GM19372 (cell line): Measurements from ENCODE around the gene LRMDA.

Experiments
- ATAC-seq: cut with Tn5 transposase; IDR thresholded peaks from one replicate; pipeline ENCODE4 v1.9.1; 2021; ENCODE audit warnings: mild to moderate bottlenecking, low read depth, moderate library complexity; ENCODE audit not compliant: unreplicated experiment

The LRMDA gene

DNA sequence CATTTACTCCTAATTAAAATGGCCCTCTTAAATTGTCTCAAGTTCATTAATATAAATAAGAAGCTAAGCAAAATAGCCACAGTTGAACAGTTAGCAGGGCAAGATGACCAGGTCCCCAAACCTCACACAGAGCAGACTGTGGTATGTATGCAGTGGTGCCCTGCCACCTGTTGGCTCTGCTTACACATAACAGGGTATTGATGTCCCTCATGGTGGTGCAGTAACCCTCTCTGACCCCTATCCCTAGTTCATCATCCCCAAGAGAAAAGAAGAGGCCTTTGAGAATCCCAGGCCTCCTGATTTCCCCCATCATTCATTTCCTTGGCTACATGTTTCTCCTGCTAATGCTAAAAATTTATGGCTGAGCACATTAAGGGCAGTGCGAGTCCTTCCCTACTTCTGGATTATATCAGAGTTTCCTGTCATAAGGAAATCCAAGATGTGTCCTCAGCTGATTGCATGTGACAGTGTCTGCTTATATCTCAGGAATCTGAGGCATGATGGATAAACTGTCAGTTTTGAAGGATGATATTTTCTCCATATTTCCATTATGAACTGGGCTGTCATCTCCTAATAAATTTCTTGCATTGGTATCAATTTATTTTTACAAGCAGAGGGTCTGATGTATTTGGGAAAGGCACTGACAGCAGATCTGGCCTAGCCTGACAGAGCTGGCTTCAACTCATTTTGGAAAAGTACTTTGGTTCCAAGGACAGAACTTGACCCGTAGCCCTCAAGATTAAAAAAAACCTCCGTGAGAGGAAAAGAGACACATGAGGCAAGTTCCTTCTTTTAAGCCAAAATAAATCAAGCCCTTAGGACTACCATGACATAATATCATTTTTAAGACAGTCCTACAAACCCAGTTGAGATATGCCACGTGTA is 880.6 kb downstream of the LRMDA start:
- ATAC-seq = no peak

DNA sequence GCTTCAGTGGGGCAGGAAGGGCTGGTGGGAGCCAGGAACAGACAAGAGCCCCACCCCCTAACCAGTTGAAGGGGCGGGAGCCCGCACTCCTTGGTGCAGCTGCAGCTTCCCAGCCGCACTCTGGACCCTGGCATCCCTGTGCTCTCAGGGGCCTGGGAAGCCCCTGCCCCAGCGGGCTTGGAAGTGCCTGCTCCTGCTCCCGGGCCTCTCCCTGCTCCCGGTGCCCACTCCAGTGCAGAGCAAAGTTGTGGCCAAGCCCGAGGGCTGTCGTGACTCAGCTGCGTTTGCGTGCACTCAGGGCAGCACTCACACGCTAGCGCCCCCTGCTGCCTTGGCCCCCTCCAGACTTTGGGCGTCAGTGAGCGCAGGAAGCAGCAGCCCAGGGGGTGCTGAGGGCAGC is 883.8 kb downstream of the LRMDA start:
- ATAC-seq = no peak

DNA sequence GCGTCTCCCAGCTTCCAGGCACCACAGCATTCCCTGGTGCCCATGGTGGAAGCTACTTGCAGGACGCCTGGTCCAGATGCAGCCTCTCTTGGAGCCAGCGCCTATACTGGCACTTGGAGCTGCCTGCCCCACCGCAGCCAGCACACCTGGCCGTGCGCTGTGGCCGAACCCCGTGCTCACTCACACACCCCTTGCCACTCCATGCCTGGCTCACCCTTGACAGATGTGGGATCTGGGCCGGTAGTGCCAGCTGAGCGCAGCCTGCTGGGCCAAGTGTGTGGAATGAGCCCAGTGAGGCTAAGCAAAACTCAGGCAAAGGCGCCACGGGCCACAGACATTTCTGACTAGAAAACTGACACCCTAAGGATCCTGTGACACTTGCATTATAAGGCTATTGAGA is 884.8 kb downstream of the LRMDA start:
- no peak for ATAC-seq

DNA sequence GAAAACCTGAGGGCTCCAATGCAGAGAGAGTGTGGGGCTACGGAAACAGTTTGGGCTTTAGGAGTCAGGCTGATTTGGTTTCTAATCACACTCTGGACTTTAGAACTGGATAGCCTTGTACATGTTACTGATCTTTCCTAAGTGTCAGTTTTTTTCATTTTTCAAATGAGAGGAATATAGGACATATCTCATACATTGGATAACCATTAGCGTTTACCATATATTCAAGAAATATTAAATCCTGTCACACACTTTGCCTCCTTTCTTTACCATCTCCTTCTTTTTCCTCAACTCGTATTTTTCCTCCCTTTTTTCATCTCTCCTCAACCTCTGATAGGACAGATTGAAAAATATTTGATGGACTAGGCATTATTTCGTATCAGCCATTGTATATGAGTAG is 885.7 kb downstream of the LRMDA start:
- ATAC-seq = no peak

DNA sequence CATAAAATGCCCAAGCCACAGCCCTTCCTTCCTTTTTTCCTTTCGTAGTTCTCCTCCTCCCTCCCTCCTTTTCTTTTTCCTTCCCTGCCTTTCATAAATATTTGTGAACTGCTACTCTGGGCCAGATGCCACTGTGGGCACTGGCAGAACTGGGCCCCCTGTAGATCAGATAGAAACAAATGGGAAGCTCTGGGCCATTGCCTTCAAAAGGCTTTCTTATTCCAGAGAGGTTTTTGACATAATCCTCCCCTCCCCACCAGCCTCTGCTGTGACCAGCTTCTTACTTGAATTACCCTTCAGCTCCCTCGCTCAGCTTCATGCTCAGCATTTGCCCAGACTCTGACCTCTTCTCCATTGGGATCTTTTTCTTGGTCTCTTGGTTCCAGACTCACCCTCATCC is 886.8 kb downstream of the LRMDA start:
- no peak for ATAC-seq

DNA sequence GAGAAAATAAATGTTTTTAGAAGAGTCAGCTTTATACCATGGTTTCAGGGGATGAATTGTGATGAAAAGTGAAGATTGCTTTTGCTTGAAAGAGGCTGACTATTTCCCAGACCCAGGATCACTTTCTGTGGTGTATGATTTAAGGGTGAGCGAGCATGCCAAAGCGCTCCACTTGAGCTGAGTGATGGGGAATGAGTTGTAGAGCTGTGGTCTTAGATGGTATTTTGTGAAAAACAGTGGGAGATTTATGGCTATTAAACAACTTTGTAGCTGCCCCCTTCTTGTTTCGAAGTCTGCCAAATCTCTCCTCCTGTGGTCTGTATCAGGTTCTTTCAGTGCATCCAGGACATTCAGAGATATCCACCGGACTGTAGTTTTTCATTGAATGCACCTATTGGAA is 888.2 kb downstream of the LRMDA start:
- ATAC-seq = no peak

DNA sequence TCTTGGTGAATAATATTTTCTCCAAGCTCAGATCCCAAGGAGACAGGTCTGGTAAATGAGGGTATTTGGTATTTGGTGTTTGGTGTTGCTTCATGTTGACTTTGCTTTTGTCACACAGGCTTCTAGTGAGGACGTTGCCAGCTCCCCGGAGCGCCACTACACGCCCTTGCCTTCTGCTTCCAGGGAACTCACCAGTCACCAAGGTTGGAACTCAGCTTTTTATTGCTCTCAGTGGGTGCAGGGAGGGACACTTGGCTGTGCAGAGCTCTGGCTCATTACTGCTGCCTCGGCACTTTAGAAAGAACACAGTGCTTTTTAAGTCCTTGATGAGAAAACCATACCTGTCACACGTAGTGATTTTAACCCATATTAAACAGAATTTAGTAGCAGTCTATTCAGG is 892.9 kb downstream of the LRMDA start:
- no peak for ATAC-seq

DNA sequence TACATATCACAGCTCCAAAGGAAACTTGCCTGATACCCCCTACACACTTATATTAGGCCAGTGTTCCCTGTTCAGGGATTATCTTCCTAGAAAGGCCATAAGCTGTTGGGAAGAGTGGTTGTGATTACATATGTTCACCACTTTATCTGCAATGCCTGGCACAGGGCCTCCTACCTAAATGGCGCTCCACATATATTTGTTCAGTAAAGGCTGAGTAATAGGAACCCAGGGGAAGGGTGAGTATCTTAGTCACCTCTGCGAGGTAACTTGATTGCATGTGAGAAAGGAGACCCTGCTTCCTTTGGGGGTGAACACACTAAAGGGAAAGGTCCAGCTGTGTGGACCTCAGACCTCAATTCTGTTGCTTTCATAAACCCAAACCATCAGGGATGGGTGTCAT is 896.0 kb downstream of the LRMDA start:
- no peak for ATAC-seq

DNA sequence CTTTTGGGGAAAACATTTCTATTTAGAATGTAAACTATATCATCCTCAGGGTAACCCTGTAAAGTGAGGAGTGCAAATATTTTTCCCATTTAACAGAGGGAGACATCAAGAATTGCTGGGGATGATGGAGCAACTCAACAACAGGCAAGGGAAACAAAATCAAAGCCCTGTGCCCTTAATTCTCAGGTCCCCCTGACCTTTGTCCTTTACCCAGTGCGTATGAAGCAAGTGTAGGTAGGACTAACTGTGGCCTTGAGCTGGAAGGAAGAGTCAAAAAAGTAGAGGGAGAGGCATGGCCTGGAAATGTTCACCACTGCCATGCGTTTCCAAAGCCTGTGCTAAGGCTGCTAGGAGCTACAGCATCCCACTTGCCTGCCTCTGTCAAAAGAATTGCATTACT is 896.9 kb downstream of the LRMDA start:
- no peak for ATAC-seq

DNA sequence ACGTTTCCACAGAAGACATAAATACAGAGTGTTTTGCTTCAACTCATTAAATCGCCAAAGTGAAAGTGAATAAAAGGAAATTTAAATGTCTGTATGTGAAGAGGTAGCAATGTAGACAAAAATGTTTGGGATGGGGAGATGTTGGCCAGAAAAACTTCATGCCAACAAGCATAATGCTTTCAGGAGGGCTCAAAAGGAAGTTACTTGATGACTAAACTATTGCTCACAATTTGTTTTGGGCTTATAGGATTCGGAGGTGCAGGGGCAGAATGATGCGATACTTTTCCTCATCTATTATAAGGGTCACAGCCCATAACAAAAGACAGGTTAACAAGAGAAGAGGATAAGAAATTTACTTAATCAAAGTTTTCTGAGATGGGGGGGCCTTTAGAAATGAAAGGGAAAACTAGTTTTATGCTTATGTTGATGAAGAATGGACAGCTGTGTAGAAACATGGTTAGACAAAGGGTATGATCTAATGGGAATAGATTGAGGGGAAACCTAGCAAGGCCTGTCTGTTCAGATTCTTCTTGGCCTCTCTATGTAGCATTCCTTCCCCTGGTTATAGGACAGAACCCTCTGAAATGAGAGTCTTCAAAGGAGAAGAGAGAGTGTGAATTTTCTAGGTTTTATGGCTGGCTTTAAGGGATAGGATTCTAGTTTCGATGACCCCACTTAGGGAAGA is 898.6 kb downstream of the LRMDA start:
- ATAC-seq = no peak

DNA sequence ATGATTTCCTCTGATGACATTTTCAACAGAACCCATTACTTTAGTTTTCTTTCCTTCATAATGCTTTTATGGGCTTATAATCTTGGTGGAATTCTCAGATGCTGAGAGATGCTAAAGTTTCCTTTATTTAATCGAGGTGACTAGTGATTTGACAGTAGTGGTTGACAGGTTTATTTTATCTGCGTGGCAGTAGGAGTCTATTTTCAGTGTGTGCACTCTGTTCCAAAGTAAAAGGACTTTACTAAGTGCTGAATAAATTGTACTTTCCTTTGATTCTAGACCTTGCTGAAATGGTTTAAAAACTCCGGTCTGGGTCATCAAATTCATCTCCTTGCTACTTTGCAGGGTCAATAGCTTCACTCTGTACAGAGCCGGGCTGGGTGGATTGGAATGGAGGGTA is 900.3 kb downstream of the LRMDA start:
- no peak for ATAC-seq

DNA sequence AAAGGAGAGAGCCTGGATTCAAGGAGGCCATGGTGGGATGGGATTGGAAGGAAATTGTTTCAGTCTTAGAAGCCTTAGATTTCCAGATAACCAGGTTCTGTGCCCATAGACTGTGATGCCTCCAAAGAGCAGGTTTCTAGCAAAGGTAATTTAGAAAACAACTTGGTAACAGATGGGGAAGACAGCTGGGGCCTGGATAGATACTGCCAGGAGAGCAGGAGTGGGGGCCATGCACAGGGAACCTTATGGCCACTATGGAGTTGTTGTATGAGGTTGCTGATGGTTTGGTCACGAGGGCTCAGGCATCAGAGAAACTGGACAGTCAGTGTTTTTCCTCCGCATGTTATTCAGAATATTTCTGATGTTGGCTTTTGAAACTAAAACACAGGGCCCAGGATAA is 901.9 kb downstream of the LRMDA start:
- ATAC-seq = no peak

DNA sequence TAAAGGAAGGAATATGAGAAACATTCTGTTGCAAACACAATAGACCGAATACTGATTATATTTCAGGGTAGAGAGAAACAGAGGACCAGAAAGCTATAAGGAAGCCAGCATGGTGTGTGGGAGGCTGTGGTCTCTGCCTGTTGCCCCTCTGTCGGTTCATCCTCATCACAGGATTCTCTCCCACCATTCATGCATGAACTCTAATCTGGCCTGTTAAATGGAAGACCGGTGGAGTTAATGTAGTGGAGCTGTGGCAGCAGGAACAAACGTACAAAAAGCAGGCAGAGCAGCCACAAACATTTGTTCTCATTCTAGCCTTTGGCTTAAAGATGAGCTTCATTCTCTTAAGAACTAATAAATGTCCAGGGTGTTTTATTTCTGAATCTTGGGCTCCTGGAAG is 902.4 kb downstream of the LRMDA start:
- no peak for ATAC-seq

DNA sequence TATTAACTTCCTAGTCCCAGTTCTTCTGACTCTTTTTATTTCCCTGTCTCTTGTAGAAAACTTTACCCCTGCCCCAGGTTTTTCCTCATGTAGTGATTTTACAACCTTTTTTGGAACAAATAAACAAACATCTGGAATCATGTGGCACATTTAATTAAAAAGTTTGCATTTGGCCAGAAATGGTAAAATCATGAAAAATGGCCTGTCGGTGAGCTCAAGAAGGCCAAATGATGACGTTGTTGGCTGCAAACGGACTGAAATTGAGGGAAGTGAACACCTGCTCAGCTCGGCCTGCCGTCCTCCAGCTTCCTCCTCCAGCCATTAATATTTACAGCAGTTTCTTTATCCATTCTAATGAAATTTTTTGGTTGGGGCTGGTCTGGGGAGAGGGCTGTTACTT is 902.8 kb downstream of the LRMDA start:
- no peak for ATAC-seq

DNA sequence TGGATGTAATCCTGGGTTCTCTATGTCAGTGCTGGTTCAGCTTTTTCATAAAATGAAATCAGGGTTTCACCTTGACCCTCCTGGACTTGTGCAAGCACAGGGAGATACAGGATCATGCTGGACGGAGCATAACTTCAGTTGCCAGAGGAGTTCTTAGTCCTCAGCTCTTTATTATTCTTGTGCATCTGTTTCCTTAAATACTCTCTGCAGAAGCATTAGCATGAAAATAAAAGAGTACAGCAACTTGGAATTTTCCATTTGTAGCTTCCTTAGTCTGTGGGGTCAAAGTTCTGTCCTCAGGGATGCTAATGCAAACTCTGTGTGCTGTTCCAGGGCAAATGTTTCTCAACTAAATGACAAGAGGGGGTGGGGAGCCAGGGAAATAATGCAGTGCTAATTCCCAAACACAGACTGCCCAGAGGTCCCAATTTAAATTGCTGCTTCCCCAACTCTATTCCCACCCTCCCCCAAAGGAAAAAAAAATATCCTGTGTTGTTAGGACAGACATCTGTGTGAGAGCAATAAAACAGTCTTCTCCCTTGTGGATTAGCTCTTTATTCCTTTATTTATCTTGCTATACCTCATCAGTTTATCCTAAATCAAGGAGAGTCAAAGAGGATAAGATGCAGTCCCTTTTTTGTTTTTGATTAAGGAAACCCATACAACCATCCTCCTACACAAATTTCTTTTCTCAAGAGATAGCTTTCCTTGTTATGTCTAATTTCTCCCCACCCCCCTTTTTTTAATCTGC is 905.0 kb downstream of the LRMDA start:
- ATAC-seq = no peak

DNA sequence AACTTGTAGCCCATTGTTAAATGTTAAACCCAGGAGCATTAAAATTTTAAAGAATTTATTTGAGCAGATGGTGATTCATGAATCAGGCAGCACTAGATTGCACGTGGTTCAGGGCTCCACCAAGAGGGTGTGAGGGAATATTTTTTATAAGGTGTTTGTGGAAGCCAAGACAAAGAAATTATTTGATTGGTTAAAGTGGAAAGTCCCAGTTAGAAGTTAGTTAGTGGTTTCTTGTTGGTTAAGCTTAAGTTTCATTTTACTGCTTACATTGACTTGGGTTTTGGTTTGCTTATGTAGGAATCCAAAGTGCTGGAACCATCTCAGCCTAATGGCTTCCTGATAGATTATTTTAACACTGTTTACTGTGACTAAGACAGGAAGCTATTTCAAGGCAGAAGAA is 906.2 kb downstream of the LRMDA start:
- ATAC-seq = no peak

DNA sequence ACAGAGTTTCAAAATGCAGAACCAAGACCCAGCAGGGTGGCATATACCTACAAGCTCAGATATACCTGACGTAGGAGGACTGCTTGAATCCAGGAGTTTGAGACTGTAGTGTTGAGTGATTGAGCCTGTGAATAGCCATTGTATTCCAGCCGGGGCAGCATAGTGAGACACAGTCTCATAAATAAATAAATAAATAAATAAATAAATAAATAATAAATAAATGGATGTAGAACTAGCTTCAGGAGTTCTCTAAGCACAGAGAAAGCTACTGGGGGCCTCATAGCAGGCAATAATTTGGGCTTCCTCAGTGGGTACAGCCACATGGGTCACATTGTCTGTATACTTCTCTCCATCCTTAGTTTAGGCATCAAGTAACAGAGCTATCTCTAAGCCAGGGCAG is 906.8 kb downstream of the LRMDA start:
- no peak for ATAC-seq

DNA sequence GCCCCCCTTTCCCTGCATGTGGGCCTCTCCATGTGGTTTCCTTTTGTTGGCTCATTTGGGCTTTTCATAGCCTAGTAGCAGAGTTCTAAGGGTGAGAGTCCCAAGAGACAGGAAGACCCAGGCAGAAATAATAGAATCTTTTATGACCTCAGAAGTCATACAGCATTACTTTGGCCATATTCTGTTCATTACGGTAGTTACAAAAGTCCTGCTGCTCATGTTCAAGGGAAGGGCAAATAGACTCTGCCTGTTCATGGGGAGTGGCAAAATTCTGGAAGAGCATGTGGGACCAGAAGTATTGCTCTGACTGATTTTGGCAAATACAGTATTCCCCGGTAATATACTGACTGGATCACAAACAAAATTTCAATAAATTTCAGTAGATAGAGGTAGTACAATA is 910.3 kb downstream of the LRMDA start:
- ATAC-seq = no peak

DNA sequence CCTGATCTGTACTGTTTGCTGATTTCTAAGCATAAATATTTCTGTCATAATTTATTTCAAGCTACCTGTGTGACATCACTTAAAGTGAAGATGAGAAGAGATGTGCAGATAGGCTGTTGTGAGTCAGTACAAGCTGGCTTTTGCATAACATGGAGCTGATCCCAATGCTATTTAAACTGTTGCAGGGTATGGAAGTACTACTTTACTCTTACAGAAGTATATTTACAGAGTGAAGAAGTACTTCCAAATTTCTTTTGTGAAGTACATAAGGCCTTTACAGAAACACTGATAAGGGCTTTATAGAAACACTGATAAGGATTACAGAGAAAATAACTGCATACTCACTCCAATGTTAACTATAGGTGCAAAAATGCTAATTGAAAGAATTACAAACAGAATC is 911.6 kb downstream of the LRMDA start:
- no peak for ATAC-seq

DNA sequence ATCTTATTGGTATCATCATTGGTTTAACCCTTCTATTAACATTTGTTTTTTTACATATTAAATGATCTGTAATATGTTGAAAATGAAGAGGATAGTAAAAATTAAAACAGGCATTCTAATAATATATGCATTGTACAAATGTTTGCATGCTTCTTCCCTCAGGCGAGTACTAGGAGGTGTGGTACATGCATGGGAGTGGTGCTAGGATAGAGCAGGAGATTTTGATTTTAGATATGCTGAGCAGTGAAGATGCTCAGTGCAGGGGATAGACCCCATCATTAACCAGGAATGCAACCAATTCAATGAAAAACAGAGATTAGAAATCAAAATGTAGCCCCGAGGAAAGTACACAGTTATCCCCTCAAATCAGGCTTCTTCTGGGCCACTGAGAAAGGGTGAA is 916.4 kb downstream of the LRMDA start:
- no peak for ATAC-seq

DNA sequence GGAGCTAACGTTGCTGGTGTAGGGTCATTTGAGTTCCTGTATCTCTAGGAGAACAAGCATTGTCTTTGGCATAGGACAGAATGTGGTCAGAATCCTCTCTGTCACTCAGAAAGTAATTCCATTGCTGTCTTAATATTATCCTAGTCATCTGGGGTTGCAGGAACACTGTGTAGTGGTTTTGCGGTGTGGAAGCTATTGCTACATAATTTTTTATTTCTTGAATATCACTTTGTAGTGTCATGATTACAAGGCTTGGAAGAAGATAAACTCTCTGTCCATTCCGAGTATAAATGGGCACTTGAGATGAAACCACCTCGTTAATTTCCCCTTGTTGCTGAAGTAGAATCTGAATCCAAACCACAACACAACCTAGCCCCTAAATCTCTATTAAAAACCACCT is 919.2 kb downstream of the LRMDA start:
- no peak for ATAC-seq
